ENCODE results near the gene MYOZ3.

Gene MYOZ3

GRCh38 chr5:150641824-150642566 is 19.1 kb upstream of the MYOZ3 start:
- in situ Hi-C loops (cut with HindIII; ENCODE audit: low sequenced_read_pairs): no loop called here

- in situ Hi-C loops (cut with HindIII; ENCODE audit: low sequenced_read_pairs): no loop called here
Observed at GRCh38 chr5:150642567-150642927, 18.5 kb upstream of the MYOZ3 start.

- in situ Hi-C loops (cut with HindIII; ENCODE audit: low sequenced_read_pairs): no loop called here
Observed at GRCh38 chr5:150642991-150643710, 17.9 kb upstream of the MYOZ3 start.

- in situ Hi-C loops (cut with HindIII; ENCODE audit: low sequenced_read_pairs): no loop called here
Observed at GRCh38 chr5:150644058-150644457, 17.0 kb upstream of the MYOZ3 start.

- in situ Hi-C loops (cut with HindIII; ENCODE audit: low sequenced_read_pairs): no loop called here
Observed at GRCh38 chr5:150644514-150644913, 16.5 kb upstream of the MYOZ3 start.

- in situ Hi-C loops (cut with HindIII; ENCODE audit: low sequenced_read_pairs): no loop called here
Observed at GRCh38 chr5:150645070-150645700, 15.9 kb upstream of the MYOZ3 start.

- in situ Hi-C loops (cut with HindIII; ENCODE audit: low sequenced_read_pairs): no loop called here
Observed at GRCh38 chr5:150647275-150648251, 13.5 kb upstream of the MYOZ3 start.

GRCh38 chr5:150648294-150649107 is 12.6 kb upstream of the MYOZ3 start:
- in situ Hi-C loops (cut with HindIII; ENCODE audit: low sequenced_read_pairs): no loop called here

GRCh38 chr5:150649108-150650020 is 11.7 kb upstream of the MYOZ3 start:
- in situ Hi-C loops (cut with HindIII; ENCODE audit: low sequenced_read_pairs): loop anchor here (10.0 kb wide), 1 partner anchor 95 kb away; no protein-coding TSS in a partner anchor

GRCh38 chr5:150650021-150651006 is 10.7 kb upstream of the MYOZ3 start:
- in situ Hi-C loops (cut with HindIII; ENCODE audit: low sequenced_read_pairs): loop anchor here (10.0 kb wide), 1 partner anchor 96 kb away; no protein-coding TSS in a partner anchor

GRCh38 chr5:150651382-150651781 is 9.7 kb upstream of the MYOZ3 start:
- in situ Hi-C loops (cut with HindIII; ENCODE audit: low sequenced_read_pairs): loop anchor here (10.0 kb wide), 1 partner anchor 97 kb away; no protein-coding TSS in a partner anchor

- in situ Hi-C loops (cut with HindIII; ENCODE audit: low sequenced_read_pairs): loop anchor here (10.0 kb wide), 1 partner anchor 97 kb away; no protein-coding TSS in a partner anchor
Observed at GRCh38 chr5:150651924-150652671, 9.0 kb upstream of the MYOZ3 start.

- in situ Hi-C loops (cut with HindIII; ENCODE audit: low sequenced_read_pairs): loop anchor here (10.0 kb wide), 1 partner anchor 98 kb away; no protein-coding TSS in a partner anchor
Observed at GRCh38 chr5:150653145-150653761, 7.8 kb upstream of the MYOZ3 start.

GRCh38 chr5:150653762-150654556 is 7.1 kb upstream of the MYOZ3 start:
- in situ Hi-C loops (cut with HindIII; ENCODE audit: low sequenced_read_pairs): loop anchor here (10.0 kb wide), 1 partner anchor 99 kb away; no protein-coding TSS in a partner anchor

- in situ Hi-C loops (cut with HindIII; ENCODE audit: low sequenced_read_pairs): loop anchor here (10.0 kb wide), 1 partner anchor 100 kb away; no protein-coding TSS in a partner anchor
Observed at GRCh38 chr5:150655221-150655620, 5.8 kb upstream of the MYOZ3 start.

Measured in DLD1 (cell line).